ENCODE results near the gene MGST3. TPM values are rescaled to one million over a fixed set of nuclear protein-coding genes. Genes with fewer than 3 reads are reported as not detected.

The MGST3 gene
- total and polyA plus RNA-seq, 2 experiments from 2014 or later = 84.5 to 262 TPM

DNA sequence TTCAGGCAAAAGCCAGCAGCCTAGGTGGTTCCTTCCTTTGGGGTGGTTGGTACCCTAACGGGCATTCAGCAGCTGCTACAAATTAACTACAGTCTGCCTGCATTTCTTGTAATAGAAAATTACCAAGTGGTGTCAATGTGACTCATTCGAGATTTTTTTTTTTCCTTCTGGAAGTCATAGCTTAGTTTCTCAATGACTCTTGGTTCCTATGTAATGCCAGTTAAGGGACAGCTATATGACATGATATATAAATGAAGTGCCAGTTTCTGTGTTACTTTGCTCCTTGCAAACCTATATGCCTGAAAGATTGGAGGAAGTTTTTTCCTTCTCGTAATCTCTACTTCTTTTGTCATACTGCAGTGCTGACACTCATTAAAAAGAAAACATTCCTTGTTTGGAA lies 2.6 kb downstream of the MGST3 start (continued):
- TF ChIP-seq, protein P1, sequence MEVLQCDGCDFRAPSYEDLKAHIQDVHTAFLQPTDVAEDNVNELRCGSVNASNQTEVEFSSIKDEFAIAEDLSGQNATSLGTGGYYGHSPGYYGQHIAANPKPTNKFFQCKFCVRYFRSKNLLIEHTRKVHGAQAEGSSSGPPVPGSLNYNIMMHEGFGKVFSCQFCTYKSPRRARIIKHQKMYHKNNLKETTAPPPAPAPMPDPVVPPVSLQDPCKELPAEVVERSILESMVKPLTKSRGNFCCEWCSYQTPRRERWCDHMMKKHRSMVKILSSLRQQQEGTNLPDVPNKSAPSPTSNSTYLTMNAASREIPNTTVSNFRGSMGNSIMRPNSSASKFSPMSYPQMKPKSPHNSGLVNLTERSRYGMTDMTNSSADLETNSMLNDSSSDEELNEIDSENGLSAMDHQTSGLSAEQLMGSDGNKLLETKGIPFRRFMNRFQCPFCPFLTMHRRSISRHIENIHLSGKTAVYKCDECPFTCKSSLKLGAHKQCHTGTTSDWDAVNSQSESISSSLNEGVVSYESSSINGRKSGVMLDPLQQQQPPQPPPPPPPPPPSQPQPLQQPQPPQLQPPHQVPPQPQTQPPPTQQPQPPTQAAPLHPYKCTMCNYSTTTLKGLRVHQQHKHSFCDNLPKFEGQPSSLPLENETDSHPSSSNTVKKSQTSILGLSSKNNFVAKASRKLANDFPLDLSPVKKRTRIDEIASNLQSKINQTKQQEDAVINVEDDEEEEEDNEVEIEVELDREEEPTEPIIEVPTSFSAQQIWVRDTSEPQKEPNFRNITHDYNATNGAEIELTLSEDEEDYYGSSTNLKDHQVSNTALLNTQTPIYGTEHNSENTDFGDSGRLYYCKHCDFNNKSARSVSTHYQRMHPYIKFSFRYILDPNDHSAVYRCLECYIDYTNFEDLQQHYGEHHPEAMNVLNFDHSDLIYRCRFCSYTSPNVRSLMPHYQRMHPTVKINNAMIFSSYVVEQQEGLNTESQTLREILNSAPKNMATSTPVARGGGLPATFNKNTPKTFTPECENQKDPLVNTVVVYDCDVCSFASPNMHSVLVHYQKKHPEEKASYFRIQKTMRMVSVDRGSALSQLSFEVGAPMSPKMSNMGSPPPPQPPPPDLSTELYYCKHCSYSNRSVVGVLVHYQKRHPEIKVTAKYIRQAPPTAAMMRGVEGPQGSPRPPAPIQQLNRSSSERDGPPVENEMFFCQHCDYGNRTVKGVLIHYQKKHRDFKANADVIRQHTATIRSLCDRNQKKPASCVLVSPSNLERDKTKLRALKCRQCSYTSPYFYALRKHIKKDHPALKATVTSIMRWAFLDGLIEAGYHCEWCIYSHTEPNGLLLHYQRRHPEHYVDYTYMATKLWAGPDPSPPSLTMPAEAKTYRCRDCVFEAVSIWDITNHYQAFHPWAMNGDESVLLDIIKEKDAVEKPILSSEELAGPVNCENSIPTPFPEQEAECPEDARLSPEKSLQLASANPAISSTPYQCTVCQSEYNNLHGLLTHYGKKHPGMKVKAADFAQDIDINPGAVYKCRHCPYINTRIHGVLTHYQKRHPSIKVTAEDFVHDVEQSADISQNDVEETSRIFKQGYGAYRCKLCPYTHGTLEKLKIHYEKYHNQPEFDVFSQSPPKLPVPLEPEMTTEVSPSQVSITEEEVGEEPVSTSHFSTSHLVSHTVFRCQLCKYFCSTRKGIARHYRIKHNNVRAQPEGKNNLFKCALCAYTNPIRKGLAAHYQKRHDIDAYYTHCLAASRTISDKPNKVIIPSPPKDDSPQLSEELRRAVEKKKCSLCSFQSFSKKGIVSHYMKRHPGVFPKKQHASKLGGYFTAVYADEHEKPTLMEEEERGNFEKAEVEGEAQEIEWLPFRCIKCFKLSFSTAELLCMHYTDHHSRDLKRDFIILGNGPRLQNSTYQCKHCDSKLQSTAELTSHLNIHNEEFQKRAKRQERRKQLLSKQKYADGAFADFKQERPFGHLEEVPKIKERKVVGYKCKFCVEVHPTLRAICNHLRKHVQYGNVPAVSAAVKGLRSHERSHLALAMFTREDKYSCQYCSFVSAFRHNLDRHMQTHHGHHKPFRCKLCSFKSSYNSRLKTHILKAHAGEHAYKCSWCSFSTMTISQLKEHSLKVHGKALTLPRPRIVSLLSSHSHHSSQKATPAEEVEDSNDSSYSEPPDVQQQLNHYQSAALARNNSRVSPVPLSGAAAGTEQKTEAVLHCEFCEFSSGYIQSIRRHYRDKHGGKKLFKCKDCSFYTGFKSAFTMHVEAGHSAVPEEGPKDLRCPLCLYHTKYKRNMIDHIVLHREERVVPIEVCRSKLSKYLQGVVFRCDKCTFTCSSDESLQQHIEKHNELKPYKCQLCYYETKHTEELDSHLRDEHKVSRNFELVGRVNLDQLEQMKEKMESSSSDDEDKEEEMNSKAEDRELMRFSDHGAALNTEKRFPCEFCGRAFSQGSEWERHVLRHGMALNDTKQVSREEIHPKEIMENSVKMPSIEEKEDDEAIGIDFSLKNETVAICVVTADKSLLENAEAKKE (CRISPR knock-in tag; IDR thresholded peaks at IDR 0.05) = no peak
- TF ChIP-seq STAT1 (IDR thresholded peaks at IDR 0.05; ENCODE audit: unreplicated experiment) = no peak

DNA sequence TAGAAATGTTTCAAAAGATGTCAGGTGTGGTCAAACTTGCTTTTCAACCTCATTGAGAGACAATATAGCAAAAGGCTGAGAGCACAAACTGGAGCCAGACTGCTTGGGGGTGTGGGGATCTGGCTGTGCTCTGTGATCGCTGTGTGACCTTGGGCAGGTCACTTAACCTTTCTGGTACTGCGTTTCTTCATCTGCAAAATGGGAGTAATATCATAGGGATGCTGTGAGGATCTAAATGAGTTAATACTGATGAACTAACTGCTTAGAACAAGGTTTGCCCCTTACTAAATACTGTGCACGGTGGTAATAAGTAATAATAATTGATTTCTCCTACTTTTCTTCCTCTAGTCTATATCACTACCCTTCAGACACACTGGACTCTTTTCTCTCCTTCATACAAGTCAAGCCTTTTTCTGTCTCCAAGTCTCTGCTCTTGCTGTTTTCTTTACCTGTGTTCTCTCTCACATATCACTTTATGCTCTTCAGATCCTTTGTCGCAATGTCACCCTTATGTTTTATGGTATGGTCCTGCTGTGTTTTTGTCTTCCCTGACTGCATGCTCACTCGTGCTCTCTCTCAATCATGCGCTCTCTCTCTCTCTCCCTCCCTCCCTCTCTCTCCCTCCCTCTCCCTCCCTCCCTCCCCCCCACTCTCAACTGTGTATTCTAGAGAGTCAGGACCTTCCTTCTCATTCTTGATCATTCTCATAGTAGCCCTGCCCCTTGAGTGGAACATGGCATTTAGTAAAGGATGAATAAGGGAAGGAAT lies 3.3 kb downstream of the MGST3 start:
- peak; percentile 37 for DNase-seq (ENCODE audit: low spot score)
- ATAC-seq = no peak
- TF ChIP-seq STAT1 (IDR thresholded peaks at IDR 0.05; ENCODE audit: unreplicated experiment) (no peak), EZH2 (IDR thresholded peaks at IDR 0.05; ENCODE audit: low read depth, unreplicated experiment) (no peak), EZH2phosphoT487 (IDR thresholded peaks at IDR 0.05; ENCODE audit: unreplicated experiment) (no peak), JUNB (IDR thresholded peaks at IDR 0.05; ENCODE audit: unreplicated experiment) (no peak), ZNF331 (CRISPR knock-in tag; IDR thresholded peaks at IDR 0.05; ENCODE audit: low read depth) (no peak), POLR2AphosphoS5 (IDR thresholded peaks at IDR 0.05; ENCODE audit: low read depth) (no peak), ZNF114 (CRISPR knock-in tag; IDR thresholded peaks at IDR 0.05) (no peak)
- TF ChIP-seq, protein P2, sequence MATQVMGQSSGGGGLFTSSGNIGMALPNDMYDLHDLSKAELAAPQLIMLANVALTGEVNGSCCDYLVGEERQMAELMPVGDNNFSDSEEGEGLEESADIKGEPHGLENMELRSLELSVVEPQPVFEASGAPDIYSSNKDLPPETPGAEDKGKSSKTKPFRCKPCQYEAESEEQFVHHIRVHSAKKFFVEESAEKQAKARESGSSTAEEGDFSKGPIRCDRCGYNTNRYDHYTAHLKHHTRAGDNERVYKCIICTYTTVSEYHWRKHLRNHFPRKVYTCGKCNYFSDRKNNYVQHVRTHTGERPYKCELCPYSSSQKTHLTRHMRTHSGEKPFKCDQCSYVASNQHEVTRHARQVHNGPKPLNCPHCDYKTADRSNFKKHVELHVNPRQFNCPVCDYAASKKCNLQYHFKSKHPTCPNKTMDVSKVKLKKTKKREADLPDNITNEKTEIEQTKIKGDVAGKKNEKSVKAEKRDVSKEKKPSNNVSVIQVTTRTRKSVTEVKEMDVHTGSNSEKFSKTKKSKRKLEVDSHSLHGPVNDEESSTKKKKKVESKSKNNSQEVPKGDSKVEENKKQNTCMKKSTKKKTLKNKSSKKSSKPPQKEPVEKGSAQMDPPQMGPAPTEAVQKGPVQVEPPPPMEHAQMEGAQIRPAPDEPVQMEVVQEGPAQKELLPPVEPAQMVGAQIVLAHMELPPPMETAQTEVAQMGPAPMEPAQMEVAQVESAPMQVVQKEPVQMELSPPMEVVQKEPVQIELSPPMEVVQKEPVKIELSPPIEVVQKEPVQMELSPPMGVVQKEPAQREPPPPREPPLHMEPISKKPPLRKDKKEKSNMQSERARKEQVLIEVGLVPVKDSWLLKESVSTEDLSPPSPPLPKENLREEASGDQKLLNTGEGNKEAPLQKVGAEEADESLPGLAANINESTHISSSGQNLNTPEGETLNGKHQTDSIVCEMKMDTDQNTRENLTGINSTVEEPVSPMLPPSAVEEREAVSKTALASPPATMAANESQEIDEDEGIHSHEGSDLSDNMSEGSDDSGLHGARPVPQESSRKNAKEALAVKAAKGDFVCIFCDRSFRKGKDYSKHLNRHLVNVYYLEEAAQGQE (IDR thresholded peaks at IDR 0.05; ENCODE audit: unreplicated experiment) = no peak
- TF ChIP-seq, protein P3, sequence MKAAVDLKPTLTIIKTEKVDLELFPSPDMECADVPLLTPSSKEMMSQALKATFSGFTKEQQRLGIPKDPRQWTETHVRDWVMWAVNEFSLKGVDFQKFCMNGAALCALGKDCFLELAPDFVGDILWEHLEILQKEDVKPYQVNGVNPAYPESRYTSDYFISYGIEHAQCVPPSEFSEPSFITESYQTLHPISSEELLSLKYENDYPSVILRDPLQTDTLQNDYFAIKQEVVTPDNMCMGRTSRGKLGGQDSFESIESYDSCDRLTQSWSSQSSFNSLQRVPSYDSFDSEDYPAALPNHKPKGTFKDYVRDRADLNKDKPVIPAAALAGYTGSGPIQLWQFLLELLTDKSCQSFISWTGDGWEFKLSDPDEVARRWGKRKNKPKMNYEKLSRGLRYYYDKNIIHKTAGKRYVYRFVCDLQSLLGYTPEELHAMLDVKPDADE (IDR thresholded peaks at IDR 0.05) = no peak
- TF ChIP-seq, protein P4, sequence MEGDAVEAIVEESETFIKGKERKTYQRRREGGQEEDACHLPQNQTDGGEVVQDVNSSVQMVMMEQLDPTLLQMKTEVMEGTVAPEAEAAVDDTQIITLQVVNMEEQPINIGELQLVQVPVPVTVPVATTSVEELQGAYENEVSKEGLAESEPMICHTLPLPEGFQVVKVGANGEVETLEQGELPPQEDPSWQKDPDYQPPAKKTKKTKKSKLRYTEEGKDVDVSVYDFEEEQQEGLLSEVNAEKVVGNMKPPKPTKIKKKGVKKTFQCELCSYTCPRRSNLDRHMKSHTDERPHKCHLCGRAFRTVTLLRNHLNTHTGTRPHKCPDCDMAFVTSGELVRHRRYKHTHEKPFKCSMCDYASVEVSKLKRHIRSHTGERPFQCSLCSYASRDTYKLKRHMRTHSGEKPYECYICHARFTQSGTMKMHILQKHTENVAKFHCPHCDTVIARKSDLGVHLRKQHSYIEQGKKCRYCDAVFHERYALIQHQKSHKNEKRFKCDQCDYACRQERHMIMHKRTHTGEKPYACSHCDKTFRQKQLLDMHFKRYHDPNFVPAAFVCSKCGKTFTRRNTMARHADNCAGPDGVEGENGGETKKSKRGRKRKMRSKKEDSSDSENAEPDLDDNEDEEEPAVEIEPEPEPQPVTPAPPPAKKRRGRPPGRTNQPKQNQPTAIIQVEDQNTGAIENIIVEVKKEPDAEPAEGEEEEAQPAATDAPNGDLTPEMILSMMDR (conservative IDR thresholded peaks at IDR 0.05; ENCODE audit: low read depth in 2 of 2) = no peak

More for the DNA sequence above, 3.3 kb downstream of the MGST3 start:
- H3K79me2 ChIP-seq (replicated peaks; ENCODE audit: insufficient read depth) = peaks cover 64% of the 10 kb centered on the region
- Mint-ChIP-seq H3K27ac (no peak overlapping the region), H3K36me3 (ENCODE audit: low read depth) (no peaks in the 10 kb centered on the region), H3K9me3 (no peaks in the 10 kb centered on the region), H3K27me3 (ENCODE audit: insufficient read depth, low read depth, poor library complexity) (peaks cover 10% of the 10 kb centered on the region), H3K4me3 (peak overlapping the region; percentile 10; the same call in 2 of the 3 replicates), H3K4me1 (peaks cover 41% of the 10 kb centered on the region)
- H2AFZ ChIP-seq = no peak overlapping the region
- H3K27ac ChIP-seq (ENCODE audit: low read depth) = no peak overlapping the region
- H3K4me2 ChIP-seq = peak overlapping the region; percentile 74
- peaks cover 44% of the 10 kb centered on the region for H3K4me1 ChIP-seq (ENCODE audit: insufficient read depth)
- peak overlapping the region; percentile 35; the same call in 1 of the 2 replicates for H3K4me3 ChIP-seq
- no peaks in the 10 kb centered on the region for H3K9me2 ChIP-seq (ENCODE audit: insufficient read depth)
- H3K27me3 ChIP-seq (ENCODE audit: insufficient read depth) = no peaks in the 10 kb centered on the region
- peaks cover 12% of the 10 kb centered on the region; the same call in 1 of the 2 replicates for H4K20me1 ChIP-seq (replicated peaks; ENCODE audit: insufficient read depth)
- no peaks in the 10 kb centered on the region for H3F3A ChIP-seq (replicated peaks; ENCODE audit: low read depth)
- H3K36me3 ChIP-seq (ENCODE audit: insufficient read depth) = peaks cover 5% of the 10 kb centered on the region; the same call in 1 of the 2 replicates
